ENCODE results near the gene FAM161A.
"Not testable (repeated sequence)": the region's sequence is repeated elsewhere in the genome, so short reads cannot be mapped to it uniquely, and the experiment has no call there.

The FAM161A gene

DNA sequence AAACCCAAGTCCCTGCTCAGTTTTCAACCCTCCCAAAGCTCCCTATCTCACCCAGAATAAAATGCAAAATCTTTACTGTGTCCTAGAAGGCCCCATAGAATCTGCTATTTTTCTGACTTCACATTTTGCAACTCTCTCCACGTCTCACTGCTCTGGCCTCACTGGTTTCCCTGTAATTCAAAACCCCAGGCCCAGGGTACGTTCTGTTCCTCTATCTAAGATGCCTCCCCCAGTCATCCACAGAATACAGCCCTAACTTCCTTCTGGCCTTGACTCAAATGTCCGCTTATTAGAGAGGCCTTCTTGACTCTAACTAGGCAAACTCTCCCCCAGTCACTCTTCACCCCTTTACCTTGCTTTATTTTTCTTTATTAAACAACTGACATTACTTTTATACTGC, 42.0 kb downstream of the FAM161A start:
- TF ChIP-seq, protein P1, sequence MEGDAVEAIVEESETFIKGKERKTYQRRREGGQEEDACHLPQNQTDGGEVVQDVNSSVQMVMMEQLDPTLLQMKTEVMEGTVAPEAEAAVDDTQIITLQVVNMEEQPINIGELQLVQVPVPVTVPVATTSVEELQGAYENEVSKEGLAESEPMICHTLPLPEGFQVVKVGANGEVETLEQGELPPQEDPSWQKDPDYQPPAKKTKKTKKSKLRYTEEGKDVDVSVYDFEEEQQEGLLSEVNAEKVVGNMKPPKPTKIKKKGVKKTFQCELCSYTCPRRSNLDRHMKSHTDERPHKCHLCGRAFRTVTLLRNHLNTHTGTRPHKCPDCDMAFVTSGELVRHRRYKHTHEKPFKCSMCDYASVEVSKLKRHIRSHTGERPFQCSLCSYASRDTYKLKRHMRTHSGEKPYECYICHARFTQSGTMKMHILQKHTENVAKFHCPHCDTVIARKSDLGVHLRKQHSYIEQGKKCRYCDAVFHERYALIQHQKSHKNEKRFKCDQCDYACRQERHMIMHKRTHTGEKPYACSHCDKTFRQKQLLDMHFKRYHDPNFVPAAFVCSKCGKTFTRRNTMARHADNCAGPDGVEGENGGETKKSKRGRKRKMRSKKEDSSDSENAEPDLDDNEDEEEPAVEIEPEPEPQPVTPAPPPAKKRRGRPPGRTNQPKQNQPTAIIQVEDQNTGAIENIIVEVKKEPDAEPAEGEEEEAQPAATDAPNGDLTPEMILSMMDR (IDR thresholded peaks at IDR 0.05; ENCODE audit: insufficient read depth, missing control alignments): no peak
- FAIRE-seq: no peak
- DNase-seq (ENCODE audit: insufficient read length, low spot score): no peak

DNA sequence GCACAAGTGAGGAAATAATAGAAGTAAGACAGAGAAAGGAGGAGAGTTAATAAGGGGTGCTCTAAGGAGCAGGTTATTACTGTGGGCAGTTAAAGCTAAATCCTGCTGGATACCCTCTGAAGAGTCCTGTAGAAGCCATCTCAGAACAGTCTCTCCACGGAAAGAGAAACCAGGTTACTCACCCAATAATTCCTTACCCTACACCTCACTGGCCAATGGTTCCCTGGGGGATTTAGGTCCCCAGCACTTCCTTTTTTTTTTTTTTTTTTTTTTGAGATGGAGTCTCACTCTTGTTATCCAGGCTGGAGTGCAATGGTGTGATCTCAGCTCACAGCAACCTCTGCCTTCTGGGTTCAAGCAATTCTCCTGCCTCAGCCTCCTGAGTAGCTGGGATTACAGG, 43.7 kb downstream of the FAM161A start:
- not testable (repeated sequence) for DNase-seq (ENCODE audit: insufficient read length, low spot score); FAIRE-seq

DNA sequence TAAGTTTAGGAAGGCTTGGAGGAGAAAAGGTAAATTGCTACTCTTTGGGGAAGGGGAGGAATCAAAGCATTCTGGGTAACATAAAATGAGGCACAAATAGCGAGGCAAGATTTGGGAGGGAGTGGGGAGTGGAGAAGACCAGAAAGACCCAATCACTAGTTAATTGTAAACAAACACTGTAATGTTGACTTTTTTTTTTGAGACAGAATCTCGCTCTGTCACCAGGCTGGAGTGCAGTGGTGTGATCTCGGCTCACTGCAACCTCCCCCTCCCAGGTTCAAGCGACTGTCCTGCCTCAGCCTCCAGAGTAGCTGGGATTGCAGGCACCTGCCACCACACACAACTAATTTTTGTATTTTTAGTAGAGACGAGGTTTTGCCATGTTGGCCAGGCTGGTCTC, 45.2 kb downstream of the FAM161A start:
- not testable (repeated sequence) for FAIRE-seq; DNase-seq (ENCODE audit: insufficient read length, low spot score)

DNA sequence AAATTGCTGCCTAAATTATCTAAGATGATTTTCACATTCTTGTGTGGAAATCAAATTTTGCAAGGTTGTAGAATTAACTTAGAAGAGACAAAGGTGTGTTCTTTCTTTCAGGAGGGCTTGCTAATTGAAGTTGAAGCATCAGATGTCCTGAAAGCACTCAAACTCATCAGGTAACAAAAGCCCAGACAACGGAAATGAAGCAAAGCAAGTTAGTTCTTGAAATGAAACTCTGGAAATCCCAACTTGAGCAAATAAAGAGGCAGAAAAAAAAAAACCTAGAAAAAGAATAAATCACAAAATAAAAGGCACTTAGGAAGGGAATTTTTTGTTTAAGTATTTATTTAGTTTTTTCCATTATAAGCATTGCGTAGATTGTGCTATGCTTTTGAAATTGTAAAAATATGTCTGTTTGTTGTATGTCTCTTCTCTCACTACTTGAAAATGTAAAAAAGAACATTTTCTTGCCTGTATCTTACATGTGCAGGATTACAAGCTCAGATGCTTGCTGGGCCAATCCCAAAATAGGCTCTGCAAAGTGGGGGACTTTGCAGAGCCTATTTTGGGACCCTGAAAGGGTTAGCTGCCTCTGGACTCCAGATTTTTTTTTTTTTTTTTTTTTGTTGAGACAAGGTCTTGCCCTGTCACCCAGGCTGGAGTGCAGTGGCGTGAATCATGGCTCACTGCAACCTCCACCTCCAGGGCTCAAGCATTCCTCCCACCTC, 46.7 kb downstream of the FAM161A start:
- TF ChIP-seq, protein P1 (IDR thresholded peaks at IDR 0.05; ENCODE audit: insufficient read depth, missing control alignments): no peak
- DNase-seq (ENCODE audit: insufficient read length, low spot score) (no peak), FAIRE-seq (no peak)

DNA sequence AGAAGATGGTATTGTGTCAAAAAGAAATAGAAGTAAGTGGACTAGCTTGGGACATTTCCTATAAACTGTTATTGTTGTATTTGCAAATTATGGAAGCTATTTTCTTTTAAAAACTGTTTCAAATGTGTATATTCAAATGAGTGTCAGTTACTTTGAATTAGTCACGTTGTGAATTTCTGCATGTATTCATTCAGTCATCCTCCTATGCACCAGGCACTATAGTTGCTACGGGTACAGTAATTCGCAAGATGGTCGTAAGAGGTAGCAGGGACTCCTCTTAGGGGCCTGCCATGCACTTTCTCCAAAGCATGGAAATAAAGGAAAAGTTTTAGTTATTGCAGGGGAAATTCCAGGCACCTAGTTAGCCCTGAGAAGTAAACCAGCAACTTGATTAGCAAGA, 51.3 kb downstream of the FAM161A start:
- FAIRE-seq (no peak), DNase-seq (ENCODE audit: insufficient read length, low spot score) (no peak)
- TF ChIP-seq, protein P1 (IDR thresholded peaks at IDR 0.05; ENCODE audit: insufficient read depth, missing control alignments): no peak

DNA sequence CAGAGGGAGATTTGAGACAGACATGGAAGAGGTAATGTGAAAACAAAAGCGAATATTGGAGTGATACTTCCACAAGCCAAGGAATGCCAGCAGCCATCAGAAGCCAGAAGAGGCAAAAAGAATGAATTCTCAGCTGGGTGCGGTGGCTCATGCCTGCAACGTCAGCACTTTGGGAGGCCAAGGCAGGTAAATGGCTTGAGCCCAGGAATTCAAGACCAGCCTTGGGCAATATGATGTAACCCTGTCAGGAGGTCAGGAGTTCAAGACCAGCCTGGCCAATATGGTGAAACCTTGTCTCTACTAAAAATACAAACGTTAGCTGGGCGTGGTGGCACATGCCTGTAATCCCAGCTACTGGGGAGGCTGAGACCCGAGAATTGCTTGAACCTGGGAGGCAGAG, 54.8 kb downstream of the FAM161A start:
- FAIRE-seq (no peak), DNase-seq (ENCODE audit: insufficient read length, low spot score) (no peak)
- TF ChIP-seq, protein P1 (IDR thresholded peaks at IDR 0.05; ENCODE audit: insufficient read depth, missing control alignments): no peak

DNA sequence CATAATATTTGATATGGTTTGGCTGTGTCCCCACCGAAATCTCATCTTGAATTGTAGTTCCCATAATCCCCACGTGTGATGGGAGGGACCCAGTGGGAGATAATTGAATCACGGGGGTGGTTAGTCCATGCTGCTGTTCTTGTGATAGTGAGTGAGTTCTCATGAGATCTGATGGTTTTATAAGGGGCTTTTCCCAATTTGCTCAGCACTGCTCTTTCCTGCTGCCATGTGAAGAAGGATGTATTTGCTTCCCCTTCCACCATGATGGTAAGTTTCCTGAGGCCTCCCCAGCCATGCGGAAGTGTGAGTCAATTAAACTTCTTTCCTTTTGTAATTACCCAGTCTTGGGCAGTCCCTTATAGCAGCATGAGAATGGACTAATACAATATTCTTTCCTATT, 56.4 kb downstream of the FAM161A start:
- DNase-seq (ENCODE audit: insufficient read length, low spot score); FAIRE-seq: not testable (repeated sequence)

DNA sequence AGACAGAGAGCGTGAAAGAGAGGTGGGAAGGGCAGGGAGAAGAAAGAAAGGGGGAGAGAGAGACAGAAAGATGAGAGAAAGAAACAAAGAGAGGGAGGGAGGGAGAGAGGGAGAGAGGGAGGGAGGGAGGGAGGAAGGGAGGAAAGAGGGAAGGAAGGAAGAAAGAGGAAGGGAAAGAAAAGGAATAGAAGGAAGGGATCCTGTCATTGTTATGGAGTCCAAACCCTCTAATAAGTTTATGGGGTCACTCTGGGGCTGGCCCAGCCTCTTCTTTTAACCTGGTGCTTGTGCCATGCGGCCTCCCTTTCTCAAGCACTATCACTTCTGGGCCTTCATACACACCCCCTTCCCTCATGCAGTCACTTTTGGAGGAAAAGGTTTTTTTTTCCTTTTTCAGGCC, 58.5 kb downstream of the FAM161A start:
- no peak for DNase-seq (ENCODE audit: insufficient read length, low spot score)
- TF ChIP-seq, protein P1 (IDR thresholded peaks at IDR 0.05; ENCODE audit: insufficient read depth, missing control alignments): no peak
- no peak for FAIRE-seq

DNA sequence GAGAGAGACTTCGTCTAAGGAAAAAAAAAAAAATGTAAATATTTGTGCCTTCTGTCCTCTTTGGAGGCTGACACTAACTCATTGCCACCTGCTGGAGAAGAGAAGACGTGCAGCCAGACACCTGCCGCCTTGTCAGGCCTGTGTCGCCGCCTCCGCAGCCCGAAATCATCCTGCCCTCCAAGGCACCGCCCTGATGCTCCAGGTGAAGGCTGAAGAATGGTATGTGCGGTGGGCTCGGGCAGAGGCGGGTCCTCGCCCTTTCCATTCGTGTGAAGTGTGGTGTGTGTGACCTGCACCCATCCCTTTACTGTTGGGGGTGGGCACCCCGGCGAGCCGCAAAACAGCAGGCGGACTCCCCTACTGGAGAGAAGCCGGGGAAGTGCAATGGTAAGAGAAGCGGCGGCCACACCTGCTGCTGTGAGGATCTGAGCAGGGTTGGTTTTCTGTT, 60.4 kb downstream of the FAM161A start:
- FAIRE-seq (no peak), DNase-seq (ENCODE audit: insufficient read length, low spot score) (peak; percentile 62)
- TF ChIP-seq, protein P1 (IDR thresholded peaks at IDR 0.05; ENCODE audit: insufficient read depth, missing control alignments): peak; percentile 28
